MCF 10A (cell line): ENCODE data around the gene GRIK2. TPM values are rescaled to one million over a fixed set of nuclear protein-coding genes. Genes with fewer than 3 reads are reported as not detected.

Experiments used
- BruUV-seq: library from RNA; stranded (reverse); fragments of 400-500 nt; replicated peaks from 2 replicates; lab custom pipeline; 2021; lab: Mats Ljungman, UMichigan
- CTCF ChIA-PET: fragments of 300-600 bp; sonication (Branson Sonifier 250); formaldehyde crosslinking; extraction: SDS; loops from one replicate; lab custom pipeline; 2021; ENCODE audit warnings: antibody characterized with exemption, inconsistent platforms; lab: Yijun Ruan, JAX
- POLR2A ChIA-PET: fragments of 300-600, 350-650 bp; sonication (Branson Sonifier 250); formaldehyde crosslinking; extraction: SDS; loops from one replicate; lab custom pipeline; 2020; ENCODE audit warnings: antibody characterized with exemption, inconsistent platforms; lab: Yijun Ruan, JAX
- DNase-seq: peaks from one replicate; pipeline ENCODE4 v3.0.0-alpha.2; 2018; ENCODE audit not compliant: unreplicated experiment
- H3K27ac Mint-ChIP-seq: one replicate; pipeline ENCODE4 v1.8.0; 2022; ENCODE audit warnings: mild to moderate bottlenecking, low read depth, mixed read lengths; ENCODE audit not compliant: unreplicated experiment
- H3K27me3 Mint-ChIP-seq: one replicate; pipeline ENCODE4 v1.8.0; 2022; ENCODE audit warnings: mixed read lengths; ENCODE audit not compliant: insufficient read depth, unreplicated experiment
- H3K36me3 Mint-ChIP-seq: one replicate; pipeline ENCODE4 v1.8.0; 2022; ENCODE audit warnings: mild to moderate bottlenecking, moderate library complexity, mixed read lengths; ENCODE audit not compliant: insufficient read depth, unreplicated experiment
- H3K4me1 Mint-ChIP-seq: one replicate; pipeline ENCODE4 v1.8.0; 2022; ENCODE audit warnings: mixed read lengths; ENCODE audit not compliant: insufficient read depth, unreplicated experiment
- H3K4me3 Mint-ChIP-seq: one replicate; pipeline ENCODE4 v1.8.0; 2022; ENCODE audit warnings: mild to moderate bottlenecking, moderate library complexity, mixed read lengths; ENCODE audit not compliant: unreplicated experiment
- H3K9me3 Mint-ChIP-seq: one replicate; pipeline ENCODE4 v1.8.0; 2022; ENCODE audit warnings: mixed read lengths; ENCODE audit not compliant: unreplicated experiment
- CTCF ChIP-seq: fragments of 200-600 bp; IDR thresholded peaks from one replicate; pipeline ENCODE4 v1.8.0; 2022; ENCODE audit warnings: antibody characterized with exemption, mild to moderate bottlenecking; ENCODE audit not compliant: unreplicated experiment
- intact Hi-C: fragments of 100-400 bp; cut with micrococcal nuclease; formaldehyde crosslinking; loops from 2 replicates; pipeline ENCODE4 v1.14.1; 2022
- total RNA-seq: library from RNA; stranded (reverse); gene quantifications from 2 replicates; pipeline ENCODE4 v1.2.3, GENCODE V29; 2022

GRIK2 gene
- total RNA-seq, 1 experiment from 2014 or later = 0.89 TPM

- no peaks in the 10 kb centered on the region for H3K36me3 Mint-ChIP-seq
Observed at GRCh38 chr6:101550451-101550850, 156.9 kb downstream of the GRIK2 start.

GRCh38 chr6:101554231-101554630, 160.7 kb downstream of the GRIK2 start:
- intact Hi-C loops = no loop called here
- H3K27me3 Mint-ChIP-seq = no peaks in the 10 kb centered on the region

More at GRCh38 chr6:101550451-101550850, 156.9 kb downstream of the GRIK2 start:
- Mint-ChIP-seq H3K4me3 (no peak overlapping the region), H3K27ac (no peak overlapping the region), H3K9me3 (no peaks in the 10 kb centered on the region), H3K4me1 (peaks cover 7% of the 10 kb centered on the region), H3K27me3 (no peaks in the 10 kb centered on the region)
- no peak for DNase-seq
- no peak for TF ChIP-seq CTCF
- no TSS peak for BruUV-seq
- intact Hi-C loops = no loop called here
- ChIA-PET CTCF (no interaction called here), POLR2A (interaction anchor here (0.6 to 1.7 kb wide), 2 partner anchors 9 to 773 kb away, joined by 3 to 4 read pairs; no protein-coding TSS in a partner anchor)

GRCh38 chr6:101558712-101559111, 165.2 kb downstream of the GRIK2 start:
- POLR2A ChIA-PET = no interaction called here
- no peaks in the 10 kb centered on the region for H3K4me1 Mint-ChIP-seq
- H3K27ac Mint-ChIP-seq = no peak overlapping the region
- no peak for DNase-seq
- H3K36me3 Mint-ChIP-seq = no peaks in the 10 kb centered on the region
- no peak overlapping the region for H3K4me3 Mint-ChIP-seq
- intact Hi-C loops = no loop called here
- no peaks in the 10 kb centered on the region for H3K9me3 Mint-ChIP-seq
- TF ChIP-seq CTCF = no peak
- CTCF ChIA-PET = interaction anchor here (0.7 kb wide), 1 partner anchor 70 kb away, joined by 3 read pairs; no protein-coding TSS in a partner anchor
- H3K27me3 Mint-ChIP-seq = no peaks in the 10 kb centered on the region
- no TSS peak for BruUV-seq

More at GRCh38 chr6:101554231-101554630, 160.7 kb downstream of the GRIK2 start:
- CTCF ChIA-PET = interaction anchor here (0.5 kb wide), 1 partner anchor 594 kb away, joined by 4 read pairs; no protein-coding TSS in a partner anchor
- BruUV-seq = no TSS peak
- POLR2A ChIA-PET = no interaction called here
- no peaks in the 10 kb centered on the region for H3K36me3 Mint-ChIP-seq
- no peaks in the 10 kb centered on the region for H3K4me1 Mint-ChIP-seq
- no peak overlapping the region for H3K4me3 Mint-ChIP-seq
- DNase-seq = no peak
- no peak for TF ChIP-seq CTCF
- no peaks in the 10 kb centered on the region for H3K9me3 Mint-ChIP-seq
- H3K27ac Mint-ChIP-seq = no peak overlapping the region

- H3K27ac Mint-ChIP-seq = no peak overlapping the region
- H3K4me1 Mint-ChIP-seq = no peaks in the 10 kb centered on the region
- intact Hi-C loops = no loop called here
- no peak overlapping the region for H3K4me3 Mint-ChIP-seq
- TF ChIP-seq CTCF = no peak
- ChIA-PET POLR2A (no interaction called here), CTCF (no interaction called here)
- BruUV-seq = no TSS peak
- no peaks in the 10 kb centered on the region for H3K9me3 Mint-ChIP-seq
- no peak for DNase-seq
- no peaks in the 10 kb centered on the region for H3K36me3 Mint-ChIP-seq
- H3K27me3 Mint-ChIP-seq = no peaks in the 10 kb centered on the region
Observed at GRCh38 chr6:101572627-101573026, 179.1 kb downstream of the GRIK2 start.
